Liver (tissue), 9 donors: Measurements from ENCODE around the gene KRTAP4-2. TPM values are rescaled to one million over a fixed set of nuclear protein-coding genes. Genes with fewer than 3 reads are reported as not detected.

Experiments used
- DNase-seq: peaks from one replicate; pipeline ENCODE4 v3.0.0-alpha.2; 2017; ENCODE audit warnings: low spot score
- H3K27ac ChIP-seq, 2 donors: one replicate each; pipeline ENCODE4 v1.7.0; 2013; ENCODE audit warnings: inconsistent platforms in 2 of 2, low read length in 2 of 2, control low read depth in 1 of 2, low read depth in 1 of 2, mild to moderate bottlenecking in 1 of 2
- H3K27me3 ChIP-seq, 4 donors: one replicate each; pipeline versions ENCODE4 v1.6.1 to v1.7.0; 2013; ENCODE audit warnings: low read length in 3 of 4, inconsistent platforms in 1 of 4, mild to moderate bottlenecking in 1 of 4, moderate library complexity in 1 of 4; ENCODE audit not compliant: control insufficient read depth in 4 of 4, insufficient read depth in 4 of 4
- H3K36me3 ChIP-seq, 4 donors: one replicate each; pipeline versions ENCODE4 v1.6.1 to v1.7.0; 2013; ENCODE audit warnings: low read length in 3 of 4, mild to moderate bottlenecking in 3 of 4, low read depth in 1 of 4, moderate library complexity in 1 of 4; ENCODE audit not compliant: control insufficient read depth in 4 of 4, insufficient read depth in 3 of 4
- H3K4me1 ChIP-seq, 4 donors: one replicate each; pipeline versions ENCODE4 v1.6.1 to v1.7.0; 2013; ENCODE audit warnings: low read length in 3 of 4, mild to moderate bottlenecking in 3 of 4, moderate library complexity in 1 of 4; ENCODE audit not compliant: control insufficient read depth in 4 of 4, insufficient read depth in 4 of 4
- H3K4me3 ChIP-seq, 3 donors: one replicate each; pipeline versions ENCODE4 v1.6.1 to v1.7.0; 2013; ENCODE audit warnings: low read length in 3 of 3, control low read depth in 1 of 3, low read depth in 1 of 3, mild to moderate bottlenecking in 1 of 3
- H3K9ac ChIP-seq, 2 donors: one replicate each; pipeline ENCODE4 v1.7.0; 2013; ENCODE audit warnings: low read length in 2 of 2, mild to moderate bottlenecking in 2 of 2, moderate library complexity in 2 of 2, control low read depth in 1 of 2, low read depth in 1 of 2
- H3K9me3 ChIP-seq, 4 donors: one replicate each; pipeline versions ENCODE4 v1.6.1 to v1.7.0; 2013; ENCODE audit warnings: low read length in 3 of 4; ENCODE audit not compliant: control insufficient read depth in 4 of 4
- ATF3 ChIP-seq: IDR thresholded peaks from 2 replicates; pipeline ENCODE4 v1.6.1; 2016; ENCODE audit warnings: antibody characterized with exemption
- FOXA1 ChIP-seq: IDR thresholded peaks from 2 replicates; pipeline ENCODE4 v1.6.1; 2016; ENCODE audit warnings: antibody characterized with exemption
- FOXA2 ChIP-seq: IDR thresholded peaks from 2 replicates; pipeline ENCODE4 v1.6.1; 2016; ENCODE audit warnings: antibody characterized with exemption
- GABPA ChIP-seq, 2 donors: IDR thresholded peaks in 1 of 2; conservative IDR thresholded peaks in 1 of 2; 2 replicates each; pipeline ENCODE4 v1.6.1; 2016; ENCODE audit warnings: antibody characterized with exemption in 2 of 2, mild to moderate bottlenecking in 1 of 2, moderate library complexity in 1 of 2
- HNF4A ChIP-seq, 2 donors: conservative IDR thresholded peaks; 2 replicates each; pipeline ENCODE4 v1.6.1; 2016; ENCODE audit warnings: antibody characterized with exemption in 2 of 2, mild to moderate bottlenecking in 2 of 2
- HNF4G ChIP-seq: IDR thresholded peaks from 2 replicates; pipeline ENCODE4 v1.6.1; 2016; ENCODE audit warnings: antibody characterized with exemption
- JUND ChIP-seq, 2 donors: IDR thresholded peaks; 2 replicates each; pipeline ENCODE4 v1.6.1; 2016; ENCODE audit warnings: antibody characterized with exemption in 2 of 2
- MAX ChIP-seq: IDR thresholded peaks from 2 replicates; pipeline ENCODE4 v1.6.1; 2016; ENCODE audit warnings: antibody characterized with exemption
- NR2F2 ChIP-seq: IDR thresholded peaks from 2 replicates; pipeline ENCODE4 v1.6.1; 2016; ENCODE audit warnings: antibody characterized with exemption
- RAD21 ChIP-seq, 2 donors: IDR thresholded peaks; 2 replicates each; pipeline ENCODE4 v1.6.1; 2016; ENCODE audit warnings: antibody characterized with exemption in 2 of 2, mild to moderate bottlenecking in 2 of 2
- RXRA ChIP-seq, 2 donors: IDR thresholded peaks; 2 replicates each; pipeline ENCODE4 v1.6.1; 2017 to 2018; ENCODE audit warnings: antibody characterized with exemption in 2 of 2, mild to moderate bottlenecking in 1 of 2
- SP1 ChIP-seq: IDR thresholded peaks from 2 replicates; pipeline ENCODE4 v1.6.1; 2018; ENCODE audit warnings: antibody characterized with exemption, mild to moderate bottlenecking
- TAF1 ChIP-seq: conservative IDR thresholded peaks from 2 replicates; pipeline ENCODE4 v1.6.1; 2016; ENCODE audit warnings: antibody characterized with exemption, mild to moderate bottlenecking
- YY1 ChIP-seq: IDR thresholded peaks from 2 replicates; pipeline ENCODE4 v1.6.1; 2016; ENCODE audit warnings: antibody characterized with exemption, mild to moderate bottlenecking
- WGBS: extraction: QIAGEN DNeasy Blood & Tissue Kit; methylation state at CpG from one replicate; pipeline ENCODE4 v1.1.7; 2013; 5-methylcytosine and 5-hydroxymethylcytosine counted together
- polyA plus RNA-seq, 2 donors: library from polyadenylated mRNA; stranded (reverse) in 1 of 2; unstranded in 1 of 2; fragments of 200-250 nt in 1 of 2; fragments of >200 nt in 1 of 2; fragmentation: Nextera tagmentation in 1 of 2; extraction: Ambion mirVana in 1 of 2; gene quantifications; one replicate each; pipeline versions ENCODE4 v1.2.1 to v1.2.3, GENCODE V29; 2013 to 2015
- total RNA-seq, 2 donors: library from RNA; depleted of rRNA; stranded (reverse); fragments of >200 nt; gene quantifications; one replicate each; pipeline ENCODE4 v1.2.3, GENCODE V29; 2014
- TF ChIP-seq, protein P1 (sequence below): IDR thresholded peaks from 2 replicates; pipeline ENCODE4 v1.6.1; 2016; ENCODE audit warnings: antibody characterized with exemption, mild to moderate bottlenecking
- TF ChIP-seq, protein P2 (sequence below): fragments of 150-350 bp; IDR thresholded peaks from 2 replicates; pipeline ENCODE4 v1.5.1; 2017; ENCODE audit warnings: improper control_type of control experiment, low read depth, low read length; ENCODE audit not compliant: missing input control
- donor health status: healthy.
- donor health status: healthy.
- donor health status: healthy.
- donor health status: healthy.
- donor health status: healthy.

KRTAP4-2 gene
- total and polyA plus RNA-seq, 4 donors, result not detected

DNA sequence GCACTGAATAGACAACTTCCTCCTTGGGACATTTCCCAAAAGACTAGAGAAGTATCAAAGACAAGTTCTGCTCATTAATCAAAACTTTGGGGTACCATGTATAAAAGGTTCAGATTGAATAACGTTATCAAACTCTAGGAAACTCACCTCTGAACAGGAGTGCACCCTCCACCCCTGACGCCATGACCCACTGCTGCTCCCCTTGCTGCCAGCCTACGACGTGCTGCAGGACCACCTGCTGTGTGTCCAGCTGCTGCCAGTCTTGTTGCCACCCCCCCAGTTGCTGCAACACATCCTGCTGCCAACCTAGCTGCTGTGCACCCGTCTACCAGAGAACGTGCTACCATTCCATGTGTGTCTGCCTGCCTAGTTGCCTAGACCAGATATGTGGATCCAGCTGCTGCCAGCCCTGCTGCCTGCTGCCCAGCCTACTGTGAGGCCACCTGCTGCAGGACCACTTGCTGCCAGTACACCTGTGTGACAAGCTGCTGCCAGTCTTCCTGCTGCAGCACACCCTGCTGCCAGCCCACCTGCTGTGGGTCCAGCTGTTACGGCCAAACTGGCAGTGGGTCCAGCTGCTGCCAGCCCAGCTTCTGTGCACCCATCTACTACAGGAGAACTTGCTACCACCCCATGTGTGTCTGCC is 34.6 kb upstream of the KRTAP4-2 start:
- DNase-seq, result no peak
- TF ChIP-seq MAX, result no peak
- no peak for TF ChIP-seq HNF4A (conservative IDR thresholded peaks at IDR 0.05)
- no peak for TF ChIP-seq FOXA2
- TF ChIP-seq FOXA1, result no peak
- no peak for TF ChIP-seq JUND (IDR thresholded peaks at IDR 0.05)
- no peak for TF ChIP-seq NR2F2
- TF ChIP-seq, protein P1, sequence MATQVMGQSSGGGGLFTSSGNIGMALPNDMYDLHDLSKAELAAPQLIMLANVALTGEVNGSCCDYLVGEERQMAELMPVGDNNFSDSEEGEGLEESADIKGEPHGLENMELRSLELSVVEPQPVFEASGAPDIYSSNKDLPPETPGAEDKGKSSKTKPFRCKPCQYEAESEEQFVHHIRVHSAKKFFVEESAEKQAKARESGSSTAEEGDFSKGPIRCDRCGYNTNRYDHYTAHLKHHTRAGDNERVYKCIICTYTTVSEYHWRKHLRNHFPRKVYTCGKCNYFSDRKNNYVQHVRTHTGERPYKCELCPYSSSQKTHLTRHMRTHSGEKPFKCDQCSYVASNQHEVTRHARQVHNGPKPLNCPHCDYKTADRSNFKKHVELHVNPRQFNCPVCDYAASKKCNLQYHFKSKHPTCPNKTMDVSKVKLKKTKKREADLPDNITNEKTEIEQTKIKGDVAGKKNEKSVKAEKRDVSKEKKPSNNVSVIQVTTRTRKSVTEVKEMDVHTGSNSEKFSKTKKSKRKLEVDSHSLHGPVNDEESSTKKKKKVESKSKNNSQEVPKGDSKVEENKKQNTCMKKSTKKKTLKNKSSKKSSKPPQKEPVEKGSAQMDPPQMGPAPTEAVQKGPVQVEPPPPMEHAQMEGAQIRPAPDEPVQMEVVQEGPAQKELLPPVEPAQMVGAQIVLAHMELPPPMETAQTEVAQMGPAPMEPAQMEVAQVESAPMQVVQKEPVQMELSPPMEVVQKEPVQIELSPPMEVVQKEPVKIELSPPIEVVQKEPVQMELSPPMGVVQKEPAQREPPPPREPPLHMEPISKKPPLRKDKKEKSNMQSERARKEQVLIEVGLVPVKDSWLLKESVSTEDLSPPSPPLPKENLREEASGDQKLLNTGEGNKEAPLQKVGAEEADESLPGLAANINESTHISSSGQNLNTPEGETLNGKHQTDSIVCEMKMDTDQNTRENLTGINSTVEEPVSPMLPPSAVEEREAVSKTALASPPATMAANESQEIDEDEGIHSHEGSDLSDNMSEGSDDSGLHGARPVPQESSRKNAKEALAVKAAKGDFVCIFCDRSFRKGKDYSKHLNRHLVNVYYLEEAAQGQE, result no peak
- no peak for TF ChIP-seq TAF1
- TF ChIP-seq RAD21 (IDR thresholded peaks at IDR 0.05), result no peak
- no peak for TF ChIP-seq GABPA (IDR thresholded peaks at IDR 0.05 in 1 of 2, conservative IDR thresholded peaks at IDR 0.05 in 1 of 2)
- TF ChIP-seq RXRA (IDR thresholded peaks at IDR 0.05), result no peak
- no peak for TF ChIP-seq YY1
- TF ChIP-seq HNF4G, result no peak
- Histone ChIP-seq H3K27ac (no peak overlapping the region), H3K4me3 (no peak overlapping the region), H3K9me3 (no peaks in the 10 kb centered on the region), H3K27me3 (peaks cover 0 to 3% (median 0%) of the 10 kb centered on the region in 4 donors), H3K4me1 (no peaks in the 10 kb centered on the region), H3K9ac (no peak overlapping the region), H3K36me3 (no peaks in the 10 kb centered on the region)
- WGBS, result 68% methylated on average over 7 of the region's 7 CpGs

DNA sequence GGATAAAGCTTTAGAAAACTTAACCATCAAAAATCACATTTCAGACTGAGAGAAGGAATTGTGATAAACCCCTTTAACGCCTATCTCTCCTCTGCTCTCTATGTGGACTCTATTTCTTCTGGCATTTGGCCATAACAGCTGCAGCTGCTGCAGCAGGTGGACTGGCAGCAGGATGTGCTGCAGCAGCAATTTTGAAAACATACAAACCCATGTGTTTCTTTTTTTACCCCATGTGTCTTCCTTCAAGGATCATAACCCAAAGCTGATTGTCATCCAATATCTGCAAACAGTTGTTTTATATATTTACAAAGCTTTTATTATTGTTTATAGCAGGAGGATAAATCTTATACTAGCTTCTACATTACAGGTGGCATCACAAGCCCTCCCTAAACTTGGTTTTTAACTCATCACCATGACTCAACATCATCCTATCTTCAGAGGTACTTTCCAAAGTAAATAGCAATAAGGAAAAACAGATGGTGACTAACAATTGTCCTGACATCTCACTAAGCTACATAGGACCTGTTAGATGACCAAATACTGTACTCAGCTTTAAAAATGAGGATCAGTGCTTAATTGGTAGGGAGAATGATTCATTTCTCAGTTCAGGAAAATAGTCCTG is 33.9 kb upstream of the KRTAP4-2 start:
- Histone ChIP-seq H3K36me3 (no peaks in the 10 kb centered on the region), H3K9me3 (peaks cover 0 to 4% (median 0%) of the 10 kb centered on the region in 4 donors), H3K4me1 (no peaks in the 10 kb centered on the region), H3K9ac (no peak overlapping the region), H3K4me3 (no peak overlapping the region), H3K27ac (no peak overlapping the region), H3K27me3 (peaks cover 0 to 3% (median 0%) of the 10 kb centered on the region in 4 donors)
- no peak for TF ChIP-seq HNF4A (conservative IDR thresholded peaks at IDR 0.05)
- TF ChIP-seq YY1, result no peak
- no peak for TF ChIP-seq NR2F2
- 56% methylated on average over 1 of the region's 1 CpG for WGBS
- no peak for DNase-seq

GRCh38 chr17:41199421-41200078 is 21.5 kb upstream of the KRTAP4-2 start:
- DNase-seq, result no peak
- 61% methylated on average over 5 of the region's 5 CpGs for WGBS
- Histone ChIP-seq H3K9me3 (no peaks in the 10 kb centered on the region), H3K4me1 (no peaks in the 10 kb centered on the region), H3K36me3 (no peaks in the 10 kb centered on the region), H3K4me3 (no peak overlapping the region), H3K27ac (no peak overlapping the region), H3K27me3 (no peaks in the 10 kb centered on the region), H3K9ac (no peak overlapping the region)
- TF ChIP-seq, protein P2, sequence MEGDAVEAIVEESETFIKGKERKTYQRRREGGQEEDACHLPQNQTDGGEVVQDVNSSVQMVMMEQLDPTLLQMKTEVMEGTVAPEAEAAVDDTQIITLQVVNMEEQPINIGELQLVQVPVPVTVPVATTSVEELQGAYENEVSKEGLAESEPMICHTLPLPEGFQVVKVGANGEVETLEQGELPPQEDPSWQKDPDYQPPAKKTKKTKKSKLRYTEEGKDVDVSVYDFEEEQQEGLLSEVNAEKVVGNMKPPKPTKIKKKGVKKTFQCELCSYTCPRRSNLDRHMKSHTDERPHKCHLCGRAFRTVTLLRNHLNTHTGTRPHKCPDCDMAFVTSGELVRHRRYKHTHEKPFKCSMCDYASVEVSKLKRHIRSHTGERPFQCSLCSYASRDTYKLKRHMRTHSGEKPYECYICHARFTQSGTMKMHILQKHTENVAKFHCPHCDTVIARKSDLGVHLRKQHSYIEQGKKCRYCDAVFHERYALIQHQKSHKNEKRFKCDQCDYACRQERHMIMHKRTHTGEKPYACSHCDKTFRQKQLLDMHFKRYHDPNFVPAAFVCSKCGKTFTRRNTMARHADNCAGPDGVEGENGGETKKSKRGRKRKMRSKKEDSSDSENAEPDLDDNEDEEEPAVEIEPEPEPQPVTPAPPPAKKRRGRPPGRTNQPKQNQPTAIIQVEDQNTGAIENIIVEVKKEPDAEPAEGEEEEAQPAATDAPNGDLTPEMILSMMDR, result no peak
- TF ChIP-seq ATF3, result no peak
- no peak for TF ChIP-seq GABPA (IDR thresholded peaks at IDR 0.05 in 1 of 2, conservative IDR thresholded peaks at IDR 0.05 in 1 of 2)
- TF ChIP-seq FOXA2, result no peak
- TF ChIP-seq TAF1, result no peak
- no peak for TF ChIP-seq FOXA1
- no peak for TF ChIP-seq MAX
- TF ChIP-seq SP1, result no peak
- no peak for TF ChIP-seq JUND (IDR thresholded peaks at IDR 0.05)
- no peak for TF ChIP-seq RXRA (IDR thresholded peaks at IDR 0.05)
